Upper lobe of left lung (tissue), 6 donors: Measurements from ENCODE around the gene PARL. TPM values are rescaled to one million over a fixed set of nuclear protein-coding genes. Genes with fewer than 3 reads are reported as not detected.

Source experiments
- ATAC-seq, 2 donors: fragments of 200-7000 bp; cut with Tn5 transposase; one replicate each; pipeline ENCODE4 v1.9.1; 2022; ENCODE audit warnings: mild to moderate bottlenecking in 2 of 2, moderate library complexity in 2 of 2; ENCODE audit not compliant: low FRiP score in 2 of 2
- DNase-seq, 2 donors: peaks; one replicate each; pipeline ENCODE4 v3.0.0-alpha.2; 2019 to 2020
- H3K27ac ChIP-seq, 4 donors: fragments of 200-600 bp; sonication (generic); one replicate each; pipeline ENCODE4 v1.5.1; 2016 to 2019
- H3K27me3 ChIP-seq, 4 donors: fragments of 200-600 bp; sonication (generic); one replicate each; pipeline ENCODE4 v1.5.1; 2017 to 2019
- H3K36me3 ChIP-seq, 4 donors: fragments of 200-600 bp; sonication (generic); one replicate each; pipeline ENCODE4 v1.5.1; 2016 to 2019
- H3K4me1 ChIP-seq, 4 donors: fragments of 200-600 bp; sonication (generic); one replicate each; pipeline ENCODE4 v1.5.1; 2018 to 2019
- H3K4me3 ChIP-seq, 4 donors: fragments of 200-600 bp; sonication (generic); one replicate each; pipeline ENCODE4 v1.5.1; 2017 to 2019; ENCODE audit warnings: mild to moderate bottlenecking in 2 of 4, moderate library complexity in 1 of 4
- H3K9me3 ChIP-seq, 4 donors: fragments of 200-600 bp; sonication (generic); one replicate each; pipeline ENCODE4 v1.5.1; 2018 to 2019
- CTCF ChIP-seq, 6 experiments: fragments of 450-650 bp in 4 of 6; fragments of 200-600 bp in 2 of 6; sonication (generic) in 2 of 6; IDR thresholded peaks; one replicate each; pipeline ENCODE4 v1.5.1; 2016 to 2019; ENCODE audit warnings: antibody characterized with exemption in 6 of 6
- EP300 ChIP-seq, 4 donors: sonication (generic); formaldehyde crosslinking; IDR thresholded peaks; one replicate each; pipeline ENCODE4 v1.5.1; 2017; ENCODE audit warnings: antibody characterized with exemption in 4 of 4, control low read depth in 2 of 4
- POLR2A ChIP-seq, 4 donors: fragments of 450-650 bp; IDR thresholded peaks; one replicate each; pipeline ENCODE4 v1.5.1; 2016 to 2017; ENCODE audit warnings: antibody characterized with exemption in 4 of 4, mild to moderate bottlenecking in 2 of 4
- POLR2AphosphoS5 ChIP-seq, 2 donors: sonication (generic); formaldehyde crosslinking; IDR thresholded peaks; one replicate each; pipeline ENCODE4 v1.5.1; 2017; ENCODE audit warnings: antibody characterized with exemption in 2 of 2
- WGBS, 2 donors: methylation state at CpG; one replicate each; pipeline ENCODE4 v1.1.5; 2017 to 2018; 5-methylcytosine and 5-hydroxymethylcytosine counted together
- total RNA-seq, 6 donors: library from RNA; depleted of rRNA in 4 of 6; stranded (reverse); fragments of >200 nt in 4 of 6; gene quantifications; one replicate each; pipeline versions ENCODE4 v1.1.0 to v1.2.1, GENCODE V29; 2016 to 2021
- donor health status: DM: no; HTN: no; CAD: no; lungs with moderate emphysema.
- donor health status: DM: no; HTN: yes; CAD: no; lungs with severe emphysema.

PARL gene
- total RNA-seq, 6 donors from 2014 or later: 32.5 to 51.0 (median 40.5) TPM

DNA sequence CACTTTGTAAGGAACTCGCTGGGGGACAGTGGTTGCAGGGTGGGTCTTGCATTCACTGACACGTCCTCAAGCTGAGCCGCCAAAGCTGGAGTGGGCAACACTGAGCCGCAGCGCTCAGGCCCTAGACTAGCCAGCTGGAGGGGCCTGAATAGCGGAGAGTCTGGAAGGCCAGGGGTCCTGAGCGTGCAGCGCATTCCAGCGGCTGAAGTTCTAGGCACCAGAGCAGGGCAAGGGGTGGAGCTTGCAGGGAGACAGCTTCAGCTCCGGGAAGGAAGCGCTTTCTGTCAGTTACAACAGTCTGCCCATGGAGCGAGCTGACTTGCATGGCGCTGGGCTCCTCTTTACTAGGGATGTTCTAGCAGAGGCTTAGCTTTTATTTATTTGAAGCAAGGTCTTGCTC lies 62.0 kb downstream of the PARL start:
- no peaks in the 10 kb centered on the region for H3K9me3 ChIP-seq
- DNase-seq (peak in 1 of 2 donors; percentile 53), ATAC-seq (no peak)
- no peak overlapping the region for H3K4me3 ChIP-seq
- WGBS, 2 donors: 90 to 91% methylated on average over 12 to 13 of the region's 13 CpGs
- peaks cover 0 to 2% (median 0%) of the 10 kb centered on the region in 4 donors for H3K36me3 ChIP-seq
- TF ChIP-seq POLR2AphosphoS5 (IDR thresholded peaks at IDR 0.05) (no peak), EP300 (IDR thresholded peaks at IDR 0.05) (no peak), CTCF (IDR thresholded peaks at IDR 0.05) (no peak), POLR2A (IDR thresholded peaks at IDR 0.05) (no peak)
- H3K4me1 ChIP-seq: peaks cover 9 to 19% (median 14%) of the 10 kb centered on the region in 4 donors
- H3K27ac ChIP-seq: no peak overlapping the region
- no peaks in the 10 kb centered on the region for H3K27me3 ChIP-seq

DNA sequence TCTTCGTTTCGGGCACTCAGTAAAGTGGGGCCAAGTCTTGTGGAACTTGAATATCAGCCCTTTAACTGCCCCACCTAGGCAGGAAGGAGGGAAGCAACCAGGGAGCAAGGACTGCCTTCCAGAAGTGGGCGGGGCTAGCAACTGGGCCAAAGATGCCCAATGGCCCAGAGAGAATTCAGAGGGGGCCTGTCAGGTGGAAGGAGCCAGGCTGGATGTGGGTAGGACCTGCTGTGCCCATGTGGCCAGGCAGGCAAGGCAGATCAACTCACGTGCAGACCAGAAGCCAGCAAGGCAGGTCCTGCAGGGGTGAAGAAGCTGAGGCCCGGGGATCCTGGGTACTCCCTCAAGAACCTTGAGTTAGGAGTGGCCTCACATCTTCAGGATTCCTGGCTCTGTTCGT lies 64.8 kb downstream of the PARL start:
- H3K27me3 ChIP-seq: no peaks in the 10 kb centered on the region
- H3K4me1 ChIP-seq: peaks cover 6 to 8% (median 7%) of the 10 kb centered on the region in 4 donors
- ATAC-seq (no peak), DNase-seq (no peak)
- no peak overlapping the region for H3K4me3 ChIP-seq
- TF ChIP-seq EP300 (IDR thresholded peaks at IDR 0.05) (no peak), CTCF (IDR thresholded peaks at IDR 0.05) (no peak), POLR2A (IDR thresholded peaks at IDR 0.05) (no peak), POLR2AphosphoS5 (IDR thresholded peaks at IDR 0.05) (no peak)
- H3K27ac ChIP-seq: no peak overlapping the region
- WGBS, 2 donors: 80 to 89% methylated on average over 3 to 6 of the region's 6 CpGs
- peaks cover 0 to 8% (median 0%) of the 10 kb centered on the region in 4 donors for H3K36me3 ChIP-seq
- no peaks in the 10 kb centered on the region for H3K9me3 ChIP-seq

DNA sequence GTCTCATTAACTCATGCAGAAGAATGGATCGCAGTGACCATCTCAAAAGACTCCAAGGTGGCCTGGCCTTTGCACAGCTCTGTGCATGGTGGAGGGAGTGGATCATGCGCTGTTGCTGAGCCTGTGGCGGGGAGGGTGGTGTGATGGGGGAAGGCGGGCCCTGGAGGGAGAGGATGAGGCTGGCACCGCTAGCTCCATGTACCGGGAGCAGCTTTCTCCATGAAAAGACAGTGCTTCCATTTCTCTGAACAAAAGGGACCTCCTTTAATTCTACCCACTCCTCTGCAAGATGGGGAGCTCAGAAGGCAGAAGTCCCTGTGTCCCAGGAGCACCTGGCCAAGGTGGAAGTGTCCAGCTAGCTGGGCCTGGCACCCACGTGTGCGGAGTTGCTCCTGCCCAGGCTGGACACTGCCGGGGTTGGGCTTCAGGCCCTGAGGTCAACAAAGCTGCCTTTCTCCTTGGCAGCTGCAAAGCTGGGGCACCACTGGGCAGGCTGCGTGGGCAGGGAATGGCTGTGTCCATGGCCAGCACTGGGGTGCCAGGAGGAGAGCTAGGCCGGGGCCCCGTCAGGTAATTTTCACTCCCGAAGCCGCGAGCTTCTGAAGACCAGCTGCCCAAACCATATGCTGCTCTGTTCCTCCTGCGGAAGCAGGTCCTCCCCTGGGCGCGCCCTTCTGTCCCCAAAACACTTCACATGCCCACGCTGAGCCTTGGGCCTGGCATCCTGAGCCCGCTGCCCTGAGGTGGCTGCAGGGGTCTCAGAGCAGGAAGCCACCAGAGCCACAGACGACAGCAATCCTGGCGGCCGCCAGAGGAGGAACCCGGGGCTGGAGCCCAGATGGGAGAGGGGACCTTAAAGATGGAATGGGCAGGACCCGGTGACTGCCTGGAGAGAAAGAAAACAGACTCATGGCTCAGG lies 65.7 kb downstream of the PARL start:
- Histone ChIP-seq H3K27me3 (no peaks in the 10 kb centered on the region), H3K9me3 (no peaks in the 10 kb centered on the region), H3K36me3 (peaks cover 0 to 8% (median 0%) of the 10 kb centered on the region in 4 donors), H3K27ac (no peak overlapping the region), H3K4me1 (no peaks in the 10 kb centered on the region), H3K4me3 (no peak overlapping the region)
- 89 to 96% methylated on average over 19 to 24 of the region's 25 CpGs for WGBS, 2 donors
- ATAC-seq (no peak), DNase-seq (peak in 1 of 2 donors; percentile 60)
- no peak for TF ChIP-seq POLR2AphosphoS5 (IDR thresholded peaks at IDR 0.05)
- TF ChIP-seq EP300 (IDR thresholded peaks at IDR 0.05): no peak

- WGBS, 2 donors: 84 to 92% methylated on average over 7 to 14 of the region's 14 CpGs
- TF ChIP-seq POLR2A (IDR thresholded peaks at IDR 0.05) (no peak), EP300 (IDR thresholded peaks at IDR 0.05) (no peak), POLR2AphosphoS5 (IDR thresholded peaks at IDR 0.05) (no peak), CTCF (IDR thresholded peaks at IDR 0.05) (no peak)
- H3K4me1 ChIP-seq: no peaks in the 10 kb centered on the region
- DNase-seq: peak in 1 of 2 donors; percentile 44
- H3K4me3 ChIP-seq: no peak overlapping the region
- H3K9me3 ChIP-seq: no peaks in the 10 kb centered on the region
- peak in 1 of 2 donors; percentile 37 for ATAC-seq
- peaks cover 0 to 14% (median 2%) of the 10 kb centered on the region in 4 donors for H3K36me3 ChIP-seq
- H3K27ac ChIP-seq: no peak overlapping the region
- H3K27me3 ChIP-seq: no peaks in the 10 kb centered on the region
Measured at GRCh38 chr3:183818041-183818620, 66.5 kb downstream of the PARL start.

DNA sequence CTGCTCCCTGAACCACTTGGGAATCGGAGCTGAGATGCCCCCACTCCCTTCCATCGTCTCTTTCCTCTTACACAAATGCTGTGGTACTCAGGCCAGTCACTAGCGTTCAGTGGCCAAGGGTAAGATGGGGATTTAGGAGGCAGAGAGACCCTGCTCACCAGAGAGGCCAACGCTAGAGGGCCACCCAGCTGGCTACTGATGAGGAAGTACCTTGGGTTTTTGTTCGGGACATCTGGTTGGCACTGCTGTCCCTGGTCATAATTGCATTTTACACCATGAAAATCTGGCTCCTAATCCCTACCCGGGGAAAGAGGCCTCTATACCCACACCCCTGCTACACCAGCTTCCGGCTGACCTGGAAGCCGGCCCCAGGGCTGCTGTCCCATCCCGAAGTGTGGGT lies 67.0 kb downstream of the PARL start:
- Histone ChIP-seq H3K36me3 (peaks cover 0 to 19% (median 2%) of the 10 kb centered on the region in 4 donors), H3K4me3 (no peak overlapping the region), H3K27ac (no peak overlapping the region), H3K9me3 (no peaks in the 10 kb centered on the region), H3K4me1 (no peaks in the 10 kb centered on the region), H3K27me3 (no peaks in the 10 kb centered on the region)
- DNase-seq (no peak), ATAC-seq (no peak)
- TF ChIP-seq CTCF (IDR thresholded peaks at IDR 0.05) (no peak), POLR2AphosphoS5 (IDR thresholded peaks at IDR 0.05) (no peak), POLR2A (IDR thresholded peaks at IDR 0.05) (no peak), EP300 (IDR thresholded peaks at IDR 0.05) (no peak)
- WGBS, 2 donors: 95 to 98% methylated on average over 7 to 9 of the region's 9 CpGs
